Measurements from ENCODE around the gene FOXP1. TPM values are rescaled to one million over a fixed set of nuclear protein-coding genes. Genes with fewer than 3 reads are reported as not detected.

The FOXP1 gene
- total and polyA plus RNA-seq, 12 donors: 4.8 to 56.0 (median 43.8) TPM

DNA sequence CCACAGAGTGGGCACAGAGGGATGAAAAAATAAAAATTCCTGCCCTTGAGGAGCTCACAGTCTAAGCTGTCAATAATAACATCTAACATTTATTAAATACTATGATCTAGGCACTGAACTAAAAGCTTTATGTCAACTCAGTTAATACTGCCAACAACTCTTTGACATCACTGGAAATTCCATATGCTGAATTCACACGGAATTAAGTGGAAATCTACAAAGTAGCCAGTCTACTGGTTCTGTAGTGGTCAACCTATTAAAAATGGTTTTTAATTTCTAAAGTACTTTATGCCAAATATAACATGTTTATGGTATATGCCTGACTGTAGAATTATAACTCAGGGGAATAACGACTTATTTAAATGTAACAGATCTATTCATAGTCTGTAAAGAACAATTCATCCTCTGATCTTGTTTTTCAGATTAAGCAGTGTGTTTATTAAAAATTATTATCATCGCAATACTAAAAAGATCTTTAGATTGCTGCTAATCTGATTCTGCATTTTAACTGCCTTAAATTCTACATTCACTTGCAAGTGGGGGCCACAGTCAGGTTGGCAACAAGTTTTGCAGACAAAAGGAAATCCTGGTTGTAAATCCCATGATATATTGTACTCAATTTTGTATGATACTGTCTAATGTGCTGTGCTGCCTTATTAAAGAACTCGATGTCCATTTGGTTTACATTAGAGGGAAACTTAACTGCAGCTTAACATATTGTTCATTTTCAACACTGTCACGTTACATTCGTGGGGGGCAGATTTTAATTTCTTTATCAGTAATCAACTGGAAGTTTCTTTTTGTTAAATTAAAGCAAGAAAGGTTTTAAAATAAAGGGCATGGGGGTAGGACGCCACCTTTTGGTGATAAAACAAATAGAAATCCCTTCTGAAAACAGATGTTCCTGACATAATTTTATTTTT is 2.6 kb upstream of the FOXP1 start:
- intact Hi-C loops (cut with DNase I): loop anchor here in 8 of 10 donors (1.0 to 10.0 kb wide), 20 partner anchors 141 to 1055 kb away; no protein-coding TSS in a partner anchor
- Histone ChIP-seq H3K27me3 (no peaks in the 10 kb centered on the region), H3K4me3 (no peak overlapping the region), H3K9me3 (peaks cover 0 to 9% (median 0%) of the 10 kb centered on the region in 11 donors), H3K27ac (peak overlapping the region in 8 of 10 donors; percentile 95 to 99 (median 98)), H3K36me3 (no peaks in the 10 kb centered on the region), H3K4me1 (peaks cover 0 to 25% (median 18%) of the 10 kb centered on the region in 9 donors)
- ATAC-seq (no peak), DNase-seq (peak in 1 of 2 donors; percentile 21)
- TF ChIP-seq, protein P1, sequence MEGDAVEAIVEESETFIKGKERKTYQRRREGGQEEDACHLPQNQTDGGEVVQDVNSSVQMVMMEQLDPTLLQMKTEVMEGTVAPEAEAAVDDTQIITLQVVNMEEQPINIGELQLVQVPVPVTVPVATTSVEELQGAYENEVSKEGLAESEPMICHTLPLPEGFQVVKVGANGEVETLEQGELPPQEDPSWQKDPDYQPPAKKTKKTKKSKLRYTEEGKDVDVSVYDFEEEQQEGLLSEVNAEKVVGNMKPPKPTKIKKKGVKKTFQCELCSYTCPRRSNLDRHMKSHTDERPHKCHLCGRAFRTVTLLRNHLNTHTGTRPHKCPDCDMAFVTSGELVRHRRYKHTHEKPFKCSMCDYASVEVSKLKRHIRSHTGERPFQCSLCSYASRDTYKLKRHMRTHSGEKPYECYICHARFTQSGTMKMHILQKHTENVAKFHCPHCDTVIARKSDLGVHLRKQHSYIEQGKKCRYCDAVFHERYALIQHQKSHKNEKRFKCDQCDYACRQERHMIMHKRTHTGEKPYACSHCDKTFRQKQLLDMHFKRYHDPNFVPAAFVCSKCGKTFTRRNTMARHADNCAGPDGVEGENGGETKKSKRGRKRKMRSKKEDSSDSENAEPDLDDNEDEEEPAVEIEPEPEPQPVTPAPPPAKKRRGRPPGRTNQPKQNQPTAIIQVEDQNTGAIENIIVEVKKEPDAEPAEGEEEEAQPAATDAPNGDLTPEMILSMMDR (IDR thresholded peaks at IDR 0.05): peak; percentile 63 to 90 (median 78)
- WGBS, 2 donors: 26 to 28% methylated on average over 7 of the region's 7 CpGs

DNA sequence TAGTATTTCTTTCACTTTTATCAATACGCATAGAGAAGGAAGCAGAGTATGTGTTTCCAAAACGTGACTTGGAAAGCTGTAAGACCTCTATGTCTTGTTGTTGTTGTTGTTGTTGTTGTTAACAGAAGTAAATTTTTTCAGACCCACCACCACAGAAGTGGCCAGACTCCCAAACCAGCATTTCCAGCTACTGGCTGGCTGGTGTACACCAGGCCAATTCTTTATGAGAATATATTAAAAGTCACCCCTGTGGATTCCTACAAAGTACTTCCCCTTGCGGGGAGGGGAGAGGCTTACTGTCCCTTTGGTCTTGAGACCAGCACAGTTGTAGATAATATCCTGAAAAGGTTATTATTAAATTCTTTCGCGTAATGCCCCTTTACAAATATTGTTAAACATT is 1.6 kb upstream of the FOXP1 start:
- Histone ChIP-seq H3K27me3 (no peaks in the 10 kb centered on the region), H3K27ac (peak overlapping the region in 9 of 10 donors; percentile 95 to 99 (median 98)), H3K36me3 (no peaks in the 10 kb centered on the region), H3K9me3 (peaks cover 0 to 4% (median 0%) of the 10 kb centered on the region in 11 donors), H3K4me1 (peaks cover 0 to 35% (median 28%) of the 10 kb centered on the region in 9 donors), H3K4me3 (peak overlapping the region in 9 of 10 donors; percentile 63 to 93 (median 80))
- intact Hi-C loops (cut with DNase I): loop anchor here in 8 of 10 donors (2.0 to 10.0 kb wide), 16 partner anchors 140 to 1053 kb away; no protein-coding TSS in a partner anchor
- ATAC-seq (no peak), DNase-seq (no peak)
- TF ChIP-seq, protein P1 (IDR thresholded peaks at IDR 0.05): no peak
- WGBS, 2 donors: 35 to 41% methylated on average over 5 of the region's 5 CpGs

- Histone ChIP-seq H3K4me1 (peaks cover 0 to 41% (median 33%) of the 10 kb centered on the region in 9 donors), H3K27ac (peak overlapping the region; percentile 95 to 99 (median 98)), H3K4me3 (peak overlapping the region; percentile 63 to 93 (median 81)), H3K36me3 (no peaks in the 10 kb centered on the region), H3K27me3 (no peaks in the 10 kb centered on the region), H3K9me3 (no peaks in the 10 kb centered on the region)
- TF ChIP-seq, protein P1 (IDR thresholded peaks at IDR 0.05): no peak
- DNase-seq (peak; percentile 30 to 43), ATAC-seq (peak in 7 of 8 donors; percentile 8 to 44 (median 29))
- intact Hi-C loops (cut with DNase I): loop anchor here in 8 of 10 donors (2.0 to 10.0 kb wide), 23 partner anchors 140 to 1052 kb away; no protein-coding TSS in a partner anchor
- 0 to 1% methylated on average over 18 of the region's 18 CpGs for WGBS, 2 donors
Measured at GRCh38 chr3:71584394-71585011, 975 bp upstream of the FOXP1 start.

Data from heart right ventricle (tissue), 16 donors.